Endometrial microvascular endothelial cells (primary cell): ENCODE data around the gene C17orf50. TPM values are rescaled to one million over a fixed set of nuclear protein-coding genes. Genes with fewer than 3 reads are reported as not detected.

Experiments used
- in situ Hi-C: cut with HindIII; loops from 2 replicates; pipeline ENCODE4 v1.10.0; 2017; ENCODE audit warnings: low sequenced_read_pairs, low pct_unique_long_range_greater_than_20kb; ENCODE audit errors: inconsistent ontology term
- total RNA-seq: library from RNA; depleted of rRNA; stranded (reverse); fragments of >200 nt; gene quantifications from one replicate; pipeline ENCODE4 v1.2.3, GENCODE V29; 2015; ENCODE audit errors: inconsistent ontology term

C17orf50 gene
- total RNA-seq, 1 donor from 2014 or later, result not detected

DNA sequence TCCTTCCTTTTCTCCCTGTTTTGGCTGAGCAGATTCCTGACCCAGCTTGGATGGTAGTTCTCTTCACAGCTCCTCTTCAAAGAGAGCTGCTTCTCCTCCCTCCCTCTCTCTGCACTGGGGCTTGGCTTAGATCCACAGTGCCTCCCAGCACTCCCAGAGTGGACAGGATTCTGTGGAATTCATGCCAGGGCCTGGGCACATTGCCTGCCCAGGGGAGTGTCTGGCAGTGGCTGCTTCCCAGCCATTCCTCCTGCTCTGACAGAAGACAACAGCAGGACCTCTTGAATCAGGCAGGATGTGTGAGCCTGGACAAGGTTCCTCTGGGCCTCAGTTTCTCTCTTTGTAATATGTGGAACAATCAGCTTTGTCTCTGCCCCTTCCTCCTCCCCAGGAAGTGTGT lies 39.3 kb downstream of the C17orf50 start:
- in situ Hi-C loops, result no loop called here

DNA sequence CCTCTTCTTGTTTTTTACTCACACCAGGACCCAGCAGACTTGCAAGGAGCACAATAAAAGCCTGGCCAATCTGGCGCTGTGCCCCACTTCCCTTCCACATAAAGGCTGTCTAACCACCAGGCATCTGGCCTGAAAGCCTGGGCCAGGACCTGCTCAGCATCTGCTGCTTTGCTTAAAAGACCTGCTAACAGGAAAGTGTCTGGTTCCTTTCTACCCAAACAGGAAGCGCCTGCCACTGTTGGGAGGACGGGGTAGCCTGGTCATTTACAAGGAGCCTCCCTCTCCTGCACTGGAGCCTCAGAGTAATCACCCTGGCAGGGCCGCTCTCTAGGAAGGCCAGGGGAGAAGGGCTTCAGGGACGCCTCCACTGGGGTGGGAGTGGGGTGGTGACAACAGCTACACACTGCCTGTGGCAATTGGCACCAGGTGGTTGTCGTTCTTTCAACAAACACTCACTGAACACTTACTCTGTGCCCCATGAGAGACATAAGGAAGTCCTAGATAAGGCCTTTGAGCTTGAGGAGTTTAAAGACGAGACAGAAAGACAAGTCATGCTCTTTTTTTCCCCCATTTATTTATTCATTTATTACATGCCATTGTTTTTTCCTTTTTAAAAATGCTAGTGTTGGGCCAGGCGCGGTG lies 41.0 kb downstream of the C17orf50 start:
- in situ Hi-C loops, result no loop called here

DNA sequence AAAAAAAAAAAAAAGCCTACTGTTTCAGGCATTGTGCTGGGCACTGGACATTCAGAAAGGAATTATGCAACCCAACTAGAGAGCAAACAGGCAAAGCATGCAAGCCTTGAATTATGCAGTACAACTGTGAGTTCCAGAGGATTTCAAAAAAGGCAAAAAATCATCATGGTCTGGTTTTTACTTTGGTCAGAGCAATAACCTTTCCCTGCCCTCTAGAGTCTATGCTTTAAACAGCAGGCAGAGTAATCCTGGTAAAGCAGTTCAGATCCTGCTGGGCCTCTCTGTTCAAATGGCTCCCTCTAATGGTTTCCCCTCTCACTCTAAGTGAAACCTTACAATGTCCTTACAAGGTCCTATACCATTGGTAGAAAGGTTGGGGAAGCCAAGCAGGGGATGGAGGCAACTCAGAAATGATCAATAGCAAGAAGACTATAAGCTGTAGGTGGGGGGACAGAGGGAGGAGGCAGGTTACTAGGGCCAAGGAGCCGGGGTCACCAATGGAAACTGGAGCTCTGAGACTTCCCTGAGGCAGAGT lies 44.0 kb downstream of the C17orf50 start:
- in situ Hi-C loops, result no loop called here

DNA sequence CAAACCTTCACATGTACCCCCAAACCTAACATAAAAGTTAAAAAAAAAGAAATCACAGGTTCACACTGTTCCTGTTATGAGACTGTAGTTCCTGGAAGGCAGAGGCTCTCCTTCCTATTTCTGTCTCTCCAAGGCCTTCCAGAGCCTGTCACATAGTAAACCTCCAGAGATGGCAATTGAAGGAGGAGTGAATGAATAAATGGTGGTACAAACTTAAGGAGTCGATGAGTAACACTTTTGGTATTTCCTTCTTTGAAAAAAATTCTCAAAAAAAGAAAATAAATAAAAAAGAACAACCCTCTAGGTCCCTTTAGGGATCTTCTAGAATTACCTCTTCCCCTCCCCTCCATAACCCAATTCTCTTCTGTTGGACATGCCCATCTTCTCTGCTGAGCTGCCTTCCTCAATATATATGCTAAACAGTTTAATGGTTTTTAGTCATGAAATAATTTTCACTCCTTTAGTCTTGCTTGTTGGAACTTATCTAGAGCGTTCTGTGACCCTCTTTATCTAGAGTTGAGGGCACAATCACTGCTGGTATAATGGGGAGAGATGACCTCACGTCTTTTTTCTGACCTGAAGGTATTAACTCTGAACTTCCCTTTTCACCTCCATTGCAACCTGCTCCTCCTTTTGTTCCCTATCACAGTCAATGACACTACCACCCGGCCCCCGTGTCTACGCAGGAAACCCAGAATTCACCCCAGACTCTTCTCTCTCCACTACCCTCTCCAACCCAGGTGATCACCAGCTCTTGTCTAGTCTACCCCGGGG lies 46.9 kb downstream of the C17orf50 start:
- in situ Hi-C loops, result no loop called here

DNA sequence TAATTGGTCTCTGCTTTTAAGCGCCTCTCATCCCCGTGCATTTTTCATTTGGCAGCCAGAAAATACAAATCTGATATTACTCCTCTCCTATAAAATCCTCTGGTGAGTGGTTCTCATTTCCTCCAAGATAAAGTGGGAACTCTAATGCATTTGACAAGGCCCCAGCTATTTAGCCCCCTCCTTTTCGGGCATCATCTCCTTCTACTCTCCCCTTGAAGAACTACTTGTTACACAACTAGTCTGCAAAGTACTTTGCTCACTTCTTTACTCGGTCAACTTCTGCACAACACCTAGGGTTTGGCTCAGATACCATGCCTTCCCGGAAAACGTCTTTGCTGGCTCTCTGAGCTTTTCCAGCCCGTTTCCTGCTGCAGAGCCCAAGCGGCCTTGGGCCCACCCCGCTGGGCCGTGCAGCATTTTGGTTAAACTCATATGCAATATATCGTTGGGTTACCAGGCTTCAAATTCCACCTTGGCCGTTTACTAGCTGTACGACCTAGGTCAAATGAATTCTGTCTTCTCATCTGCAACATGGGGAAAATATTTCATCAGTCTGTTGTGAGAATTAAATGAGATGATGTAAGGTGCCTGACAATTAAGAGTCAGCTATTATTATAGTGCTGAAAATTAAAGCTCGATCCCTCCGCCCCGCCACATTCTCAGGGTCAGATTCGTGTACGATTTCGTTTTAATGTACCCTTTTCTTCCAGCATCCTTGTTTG lies 47.7 kb downstream of the C17orf50 start:
- in situ Hi-C loops, result no loop called here

DNA sequence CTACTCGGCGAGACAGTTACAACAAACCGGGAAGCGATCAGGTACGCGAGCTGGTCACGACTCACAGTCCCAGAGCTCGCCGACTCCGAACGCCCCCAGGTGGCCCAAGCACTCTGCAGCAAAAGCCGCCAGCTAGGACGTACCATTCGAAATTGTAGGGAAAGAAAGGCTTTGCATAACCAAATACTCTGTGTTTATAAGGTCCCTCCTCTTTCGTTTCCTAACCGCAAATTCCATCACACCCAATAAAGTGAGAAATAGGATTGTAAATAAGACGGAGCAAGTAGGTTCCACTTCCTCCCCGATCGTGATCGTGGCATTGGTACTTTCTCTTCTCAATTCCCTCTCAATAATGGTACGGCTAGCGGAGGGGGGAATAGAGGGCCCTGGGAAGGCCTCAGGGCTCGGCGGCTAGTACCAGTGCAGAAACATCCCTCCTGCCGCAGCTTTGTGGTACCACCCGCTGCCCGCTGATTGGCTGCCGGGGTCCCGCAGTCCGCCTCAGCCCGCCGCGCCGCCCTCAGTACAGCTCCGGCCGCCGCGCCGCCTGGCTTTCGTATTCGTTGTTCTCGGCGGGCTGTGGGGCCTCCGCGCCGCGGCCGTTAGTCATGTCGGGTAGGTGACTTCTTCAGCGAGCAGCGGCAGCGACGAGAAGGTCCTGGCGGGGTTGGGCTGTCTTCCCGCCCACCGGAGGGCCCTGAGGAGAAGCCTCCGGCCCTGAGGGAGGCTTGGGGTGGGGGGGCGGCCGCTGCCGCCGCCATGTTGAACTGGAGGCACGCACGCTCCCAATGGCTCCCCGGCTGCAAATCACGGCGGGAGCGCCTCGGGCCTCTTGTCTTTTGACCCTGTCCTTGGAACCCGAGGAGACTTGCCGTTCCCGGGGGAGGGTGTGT lies 48.5 kb downstream of the C17orf50 start, which contains the start of gene TAF15:
Gene TAF15 (plus strand): TSS at position 523 of the 893 bp plus-strand sequence. CDS start 86 bp downstream, at position 609.
- in situ Hi-C loops, result no loop called here

DNA sequence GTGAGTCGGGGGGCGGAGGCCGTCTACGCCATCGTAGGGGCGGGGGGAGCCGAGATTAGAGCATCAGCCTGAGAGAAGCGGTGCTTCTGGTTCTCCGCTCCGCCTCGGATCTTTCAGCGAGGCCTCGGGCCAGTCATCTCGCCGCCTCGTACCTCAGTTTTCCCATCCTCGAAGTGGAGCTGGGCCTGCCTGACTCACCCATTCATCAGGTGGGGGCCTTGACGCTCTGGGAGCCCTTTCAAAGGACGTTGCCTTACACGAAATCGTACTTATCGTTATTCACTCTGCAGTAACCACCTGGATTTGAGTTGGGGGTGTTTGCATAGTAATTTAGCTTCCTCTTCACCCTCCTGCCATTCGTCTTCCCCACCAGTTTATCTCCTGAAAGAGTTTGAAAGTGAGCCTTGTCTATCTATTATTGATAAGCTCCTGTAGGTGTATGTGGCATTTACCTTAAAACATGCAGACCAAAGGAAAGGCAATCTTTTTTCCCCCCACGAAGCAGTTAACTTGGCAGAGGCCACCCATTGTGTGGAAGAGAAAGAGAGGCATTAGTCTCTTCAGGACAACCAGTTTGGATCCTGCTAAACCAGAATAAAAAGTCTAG lies 49.3 kb downstream of the C17orf50 start:
- in situ Hi-C loops, result no loop called here

DNA sequence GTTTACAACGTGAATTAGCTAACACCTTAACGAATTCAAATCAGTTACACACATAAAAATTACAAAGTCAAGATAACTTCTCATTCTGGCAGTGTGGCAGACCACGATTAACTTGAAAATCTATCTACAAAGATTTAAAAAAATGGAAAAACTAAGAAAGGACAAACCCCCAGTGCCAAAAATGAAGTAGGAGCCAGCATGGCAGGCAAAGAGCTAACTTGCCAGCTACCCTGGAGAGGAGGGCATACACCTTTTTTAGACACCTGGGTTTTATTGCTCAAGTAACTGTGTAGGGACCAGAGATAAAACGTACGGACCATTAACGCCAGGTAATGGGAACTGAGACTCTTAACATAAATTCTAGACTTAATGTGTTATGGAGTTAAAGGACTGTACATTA lies 51.1 kb downstream of the C17orf50 start:
- in situ Hi-C loops, result no loop called here

DNA sequence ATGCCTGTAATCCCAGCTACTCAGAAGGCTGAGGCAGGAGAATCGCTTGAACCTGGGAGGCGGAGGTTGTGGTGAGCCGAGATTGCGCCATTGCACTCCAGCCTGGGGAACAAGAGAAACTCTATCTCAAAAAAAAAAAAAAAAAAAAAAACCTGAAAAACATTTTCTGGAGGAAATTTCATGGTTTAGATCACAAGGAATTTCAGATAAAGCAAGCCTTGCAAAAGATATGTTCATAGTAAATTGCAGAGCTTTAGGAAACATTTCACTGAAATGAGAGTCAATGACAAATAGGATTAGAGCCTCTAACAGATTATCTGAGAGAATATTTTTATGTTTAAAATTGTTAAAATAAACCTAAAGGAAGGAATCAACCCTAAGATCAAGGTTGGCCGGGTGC lies 51.8 kb downstream of the C17orf50 start:
- in situ Hi-C loops, result no loop called here

Other genes starting within 250 kb of the C17orf50 start
- not detected for gene SLFN12L, start 223.2 kb upstream of the C17orf50 start, total RNA-seq
- gene SLFN14, start 200.1 kb upstream of the C17orf50 start, total RNA-seq, result not detected
- gene PEX12, start 182.3 kb upstream of the C17orf50 start, total RNA-seq, result 12.0 TPM
- gene AP2B1, start 173.6 kb upstream of the C17orf50 start, total RNA-seq, result 115 TPM
- gene RASL10B, start 29.2 kb upstream of the C17orf50 start, total RNA-seq, result under 0.01 TPM
- not detected for gene GAS2L2, start 7.6 kb upstream of the C17orf50 start, total RNA-seq
- gene MMP28, start 34.8 kb downstream of the C17orf50 start, total RNA-seq, result 0.19 TPM
- gene TAF15, start 48.6 kb downstream of the C17orf50 start, total RNA-seq, result 30.8 TPM
- not detected for gene HEATR9, start 108.0 kb downstream of the C17orf50 start, total RNA-seq
- 0.46 TPM for gene CCL5, start 119.5 kb downstream of the C17orf50 start, total RNA-seq
- gene RDM1, start 169.9 kb downstream of the C17orf50 start, total RNA-seq, result not detected
- not detected for gene LYZL6, start 182.8 kb downstream of the C17orf50 start, total RNA-seq
- gene CCL16, start 220.6 kb downstream of the C17orf50 start, total RNA-seq, result not detected
- 0.93 TPM for gene CCL14, start 225.8 kb downstream of the C17orf50 start, total RNA-seq
- not detected for gene CCL15, start 240.7 kb downstream of the C17orf50 start, total RNA-seq